GM12878 (cell line): ENCODE data around the gene ACBD5. TPM values are rescaled to one million over a fixed set of nuclear protein-coding genes. Genes with fewer than 3 reads are reported as not detected.
A peak's percentile ranks its signal among the peaks of the same experiment; 100 is the strongest.

Experiments used
- ATAC-seq: fragments of 200-7000 bp; cut with Tn5 transposase; 3 replicates; pipeline ENCODE4 v1.9.1; 2020; ENCODE audit warnings: mild to moderate bottlenecking, moderate library complexity
- BruUV-seq: library from RNA; stranded (reverse); fragments of 400-500 nt; replicated peaks from 2 replicates; lab custom pipeline; 2021; lab: Mats Ljungman, UMichigan
- CTCF ChIA-PET: fragments of 300-600 bp; sonication (Branson Sonifier 250); formaldehyde crosslinking; extraction: SDS; loops from one replicate; lab custom pipeline; 2021; ENCODE audit warnings: inconsistent platforms; lab: Yijun Ruan, JAX
- POLR2A ChIA-PET: fragments of 350-600 bp; formaldehyde crosslinking; extraction: SDS; loops from one replicate; lab custom pipeline; 2021; ENCODE audit warnings: inconsistent platforms; lab: Charles Lee
- RAD21 ChIA-PET: fragments of 300-600 bp; sonication (Branson Sonifier 250); formaldehyde crosslinking; loops from one replicate; lab custom pipeline; 2023; ENCODE audit warnings: antibody characterized with exemption; ENCODE audit not compliant: unreplicated experiment; lab: Charles Lee
- SMC1A ChIA-PET: fragments of 300-600 bp; sonication (Branson Sonifier 250); formaldehyde crosslinking; loops from one replicate; lab custom pipeline; 2023; ENCODE audit not compliant: unreplicated experiment, uncharacterized antibody; lab: Charles Lee
- DNase-seq: peaks from one replicate; pipeline ENCODE4 v3.0.0-alpha.2; 2011; ENCODE audit warnings: low read depth, low spot score
- FAIRE-seq: peaks from 3 replicates; lab custom pipeline; 2011; peaks lifted over from hg19 to GRCh38; lab: Jason Lieb, UNC
- H2AFZ ChIP-seq: 2 replicates; pipeline ENCODE4 v1.6.0; 2011; ENCODE audit warnings: low read depth, low read length, control low read depth; ENCODE audit not compliant: control insufficient read depth
- H3K27ac ChIP-seq: 2 replicates; pipeline ENCODE4 v1.5.1; 2011; ENCODE audit warnings: control low read depth; ENCODE audit not compliant: control insufficient read depth, insufficient read depth
- H3K27me3 ChIP-seq, 2 experiments: replicated peaks in 1 of 2; 2 replicates each; pipeline versions ENCODE4 v1.6.0 to v1.6.1; 2011; ENCODE audit warnings: low read length in 1 of 2; ENCODE audit not compliant: control insufficient read depth in 2 of 2, insufficient read depth in 2 of 2
- H3K36me3 ChIP-seq, 2 experiments: 2 replicates each; pipeline ENCODE4 v1.5.1; 2011; ENCODE audit warnings: low read length in 1 of 2; ENCODE audit not compliant: control insufficient read depth in 2 of 2, insufficient read depth in 2 of 2
- H3K4me1 ChIP-seq: 2 replicates; pipeline ENCODE4 v1.6.1; 2011; ENCODE audit warnings: mild to moderate bottlenecking, low read length, moderate library complexity, mixed read lengths; ENCODE audit not compliant: control insufficient read depth, insufficient read depth
- H3K4me2 ChIP-seq: 2 replicates; pipeline ENCODE4 v1.6.0; 2011; ENCODE audit warnings: control low read depth; ENCODE audit not compliant: control insufficient read depth, insufficient read depth
- H3K4me3 ChIP-seq: fragments of 200-600 bp; sonication (generic); 2 replicates; pipeline ENCODE4 v1.5.1; 2016
- H3K79me2 ChIP-seq: 2 replicates; pipeline ENCODE4 v1.6.0; 2011; ENCODE audit warnings: low read length; ENCODE audit not compliant: control insufficient read depth, insufficient read depth
- H3K9ac ChIP-seq: 2 replicates; pipeline ENCODE4 v1.8.0; 2011; ENCODE audit warnings: low read length, control low read depth, mixed read lengths; ENCODE audit not compliant: control insufficient read depth, insufficient read depth
- H3K9me3 ChIP-seq: replicated peaks from 3 replicates; pipeline ENCODE4 v1.5.1; 2011; ENCODE audit warnings: mild to moderate bottlenecking, low read length; ENCODE audit not compliant: control insufficient read depth, insufficient read depth
- H4K20me1 ChIP-seq: 2 replicates; pipeline ENCODE4 v1.6.0; 2011; ENCODE audit not compliant: control insufficient read depth, insufficient read depth
- FOS ChIP-seq: IDR thresholded peaks from 3 replicates; pipeline ENCODE4 v1.6.1; 2011; ENCODE audit warnings: borderline replicate concordance; ENCODE audit not compliant: insufficient read length; ENCODE audit errors: extremely low read depth
- MTA2 ChIP-seq: fragments of 450-650 bp; IDR thresholded peaks from 2 replicates; pipeline ENCODE4 v1.6.1; 2016; ENCODE audit warnings: low read depth, mild to moderate bottlenecking, moderate library complexity
- MYC ChIP-seq: IDR thresholded peaks from 2 replicates; pipeline ENCODE4 v1.6.1; 2011; ENCODE audit warnings: mild to moderate bottlenecking, low read length, moderate library complexity, inconsistent platforms; ENCODE audit not compliant: insufficient read depth, insufficient replicate concordance, insufficient read length, severe bottlenecking
- NFXL1 ChIP-seq: fragments of 450-650 bp; IDR thresholded peaks from 2 replicates; pipeline ENCODE4 v1.6.1; 2017; ENCODE audit warnings: antibody characterized with exemption, mild to moderate bottlenecking, borderline replicate concordance
- NFYB ChIP-seq: IDR thresholded peaks from 2 replicates; pipeline ENCODE4 v1.6.1; 2011; ENCODE audit warnings: low read depth, mild to moderate bottlenecking, low read length, improper control_type of control experiment, moderate library complexity; ENCODE audit not compliant: insufficient read depth
- STAT1 ChIP-seq: fragments of 450-650 bp; conservative IDR thresholded peaks from 2 replicates; pipeline ENCODE4 v1.6.1; 2014; ENCODE audit warnings: antibody characterized with exemption, mild to moderate bottlenecking
- ZNF207 ChIP-seq: fragments of 450-650 bp; IDR thresholded peaks from 2 replicates; pipeline ENCODE4 v1.6.1; 2014; ENCODE audit warnings: antibody characterized with exemption, mild to moderate bottlenecking, borderline replicate concordance
- ZNF274 ChIP-seq: IDR thresholded peaks from one replicate; pipeline ENCODE4 v1.8.0; 2011; ENCODE audit not compliant: insufficient read length, insufficient read depth
- ZZZ3 ChIP-seq: IDR thresholded peaks from 2 replicates; pipeline ENCODE4 v1.6.1; 2011; ENCODE audit warnings: low read depth; ENCODE audit not compliant: control insufficient read depth, insufficient read length
- WGBS: methylation state at CpG from one replicate; pipeline ENCODE4 v1.1.6; 2016; ENCODE audit warnings: low lambda C conversion rate; ENCODE audit not compliant: insufficient replicate concordance, insufficient coverage; ENCODE audit errors: missing lambda C conversion rate; 5-methylcytosine and 5-hydroxymethylcytosine counted together
- in situ Hi-C: fragments of 300-500 bp; cut with MboI; formaldehyde crosslinking; loops from 9 replicates; pipeline ENCODE4 v1.14.3; 2018; ENCODE audit warnings: mixed read lengths
- intact Hi-C: fragments of 100-400 bp; cut with micrococcal nuclease; formaldehyde crosslinking; loops from one replicate; pipeline ENCODE4 v1.14.2; 2022; ENCODE audit not compliant: unreplicated experiment
- polyA plus RNA-seq, 11 experiments: library from polyadenylated mRNA; depleted of rRNA in 4 of 11; unstranded in 6 of 11; stranded (reverse) in 5 of 11; fragments of >200 nt; fragmentation: Nextera tagmentation in 4 of 11; fragmentation: Illumina TruSeq in 1 of 11; extraction: Ambion mirVana in 4 of 11; extraction: Trizol in 1 of 11; gene quantifications; 1 replicate in 1 of 11; 2 replicates in 10 of 11; pipeline versions ENCODE4 v1.2.1 to v1.2.3, GENCODE V29; 2011 to 2016; ENCODE audit warnings: inconsistent platforms in 2 of 11, missing spikeins in 2 of 11, low read depth in 1 of 11
- total RNA-seq, 4 experiments: library from RNA; depleted of rRNA in 3 of 4; stranded (reverse); fragments of >200 nt in 3 of 4; fragmentation: Illumina TruSeq in 1 of 4; extraction: Trizol in 1 of 4; gene quantifications; 2 replicates each; pipeline versions ENCODE4 v1.2.1 to v1.2.3, GENCODE V29; 2013 to 2021

ACBD5 gene
- total and polyA plus RNA-seq, 10 of the 15 experiments (the other 5 are each of a cell fraction or from before 2014, with no cell fraction given), result 2.4 to 22.3 (median 12.4) TPM

- POLR2A ChIA-PET, result interaction anchor here (0.9 kb wide), 1 partner anchor 13 kb away, joined by 3 read pairs; no protein-coding TSS in a partner anchor
- peaks cover 0 to 8% of the 10 kb centered on the region in 2 experiments; a peak in 2 of 4 replicates for H3K36me3 ChIP-seq
- ATAC-seq (no peak), DNase-seq (no peak), FAIRE-seq (no peak)
- no peaks in the 10 kb centered on the region for H4K20me1 ChIP-seq
- BruUV-seq, result no TSS peak
- no peak overlapping the region for H2AFZ ChIP-seq
- H3K9ac ChIP-seq, result no peak overlapping the region
- CTCF ChIA-PET, result interaction anchor here (0.6 kb wide), 1 partner anchor 116 kb away, joined by 3 read pairs; no protein-coding TSS in a partner anchor
- no peak overlapping the region for H3K4me2 ChIP-seq
- in situ Hi-C loops, result no loop called here
- TF ChIP-seq MYC, result no peak
- no peaks in the 10 kb centered on the region for H3K4me1 ChIP-seq
- no peak overlapping the region for H3K27ac ChIP-seq
- no peak overlapping the region for H3K4me3 ChIP-seq
- SMC1A ChIA-PET, result interaction anchor here (1.6 kb wide), 1 partner anchor 10 kb away, joined by 6 read pairs; no protein-coding TSS in a partner anchor
- RAD21 ChIA-PET, result no interaction called here
- H3K27me3 ChIP-seq, result no peaks in the 10 kb centered on the region
- intact Hi-C loops, result no loop called here
- 96% methylated on average over 1 of the region's 1 CpG for WGBS
- no peaks in the 10 kb centered on the region for H3K9me3 ChIP-seq
- no peaks in the 10 kb centered on the region for H3K79me2 ChIP-seq
Measured at GRCh38 chr10:27230022-27230421, 10.6 kb downstream of the ACBD5 start.

GRCh38 chr10:27225642-27226257, 14.8 kb downstream of the ACBD5 start:
- POLR2A ChIA-PET, result no interaction called here
- SMC1A ChIA-PET, result no interaction called here

More at GRCh38 chr10:27225642-27226257, 14.8 kb downstream of the ACBD5 start:
- TF ChIP-seq NFXL1, result no peak
- TF ChIP-seq ZZZ3, result no peak
- no peak for TF ChIP-seq NFYB
- no peak for TF ChIP-seq ZNF274
- no peak for TF ChIP-seq FOS
- TF ChIP-seq MTA2, result no peak
- TF ChIP-seq STAT1, result no peak
- no peak for TF ChIP-seq ZNF207
- peak; percentile 52; the same call in 2 of the 3 replicates for ATAC-seq
- H3K27me3 ChIP-seq, result no peaks in the 10 kb centered on the region
- no peak for DNase-seq
- no peak overlapping the region for H3K27ac ChIP-seq
- CTCF ChIA-PET, result interaction anchor here (1.0 to 4.8 kb wide), 3 partner anchors 8 to 500 kb away, joined by 5 to 67 read pairs (median 5); no protein-coding TSS in a partner anchor
- TSS peak; percentile 30 for BruUV-seq
- WGBS, result 54% methylated on average over 3 of the region's 3 CpGs
- intact Hi-C loops, result no loop called here
- H3K4me2 ChIP-seq, result no peak overlapping the region
- H3K79me2 ChIP-seq, result no peaks in the 10 kb centered on the region
- H3K4me1 ChIP-seq, result no peaks in the 10 kb centered on the region
- no peaks in the 10 kb centered on the region for H3K9me3 ChIP-seq
- RAD21 ChIA-PET, result no interaction called here
- H3K9ac ChIP-seq, result no peak overlapping the region
- H2AFZ ChIP-seq, result no peak overlapping the region
- in situ Hi-C loops, result no loop called here
- H3K36me3 ChIP-seq, result peaks cover 0 to 2% of the 10 kb centered on the region in 2 experiments; a peak in 1 of 4 replicates
- no peaks in the 10 kb centered on the region for H4K20me1 ChIP-seq
- H3K4me3 ChIP-seq, result no peak overlapping the region
- peak; percentile 31 for FAIRE-seq
